WTC11 (cell line): ENCODE data around the gene SERPINE2.

Source experiments
- CREB1 ChIP-seq: sonication (generic); formaldehyde crosslinking; IDR thresholded peaks from 2 replicates; pipeline ENCODE4 v1.8.0; 2023; ENCODE audit warnings: mild to moderate bottlenecking, missing genetic modification reagents
- FOXP1 ChIP-seq: sonication (generic); formaldehyde crosslinking; IDR thresholded peaks from 2 replicates; pipeline ENCODE4 v1.8.0; 2022; ENCODE audit warnings: missing genetic modification reagents, mild to moderate bottlenecking, moderate library complexity, borderline replicate concordance
- MXD4 ChIP-seq: fragments of 250-450 bp; sonication (Bioruptor Pico); IDR thresholded peaks from 2 replicates; pipeline ENCODE4 v1.8.0; 2021; ENCODE audit warnings: mild to moderate bottlenecking, moderate library complexity, borderline replicate concordance
- NFYB ChIP-seq: sonication (generic); formaldehyde crosslinking; conservative IDR thresholded peaks from 2 replicates; pipeline ENCODE4 v1.8.0; 2022; ENCODE audit warnings: low read depth, missing genetic modification reagents
- TF ChIP-seq, protein P1 (sequence below): fragments of 200-600 bp; IDR thresholded peaks from 2 replicates; pipeline ENCODE4 v1.8.0; 2022; ENCODE audit warnings: antibody characterized with exemption
- TF ChIP-seq, protein P2 (sequence below): sonication (generic); formaldehyde crosslinking; conservative IDR thresholded peaks from 2 replicates; pipeline ENCODE4 v1.8.1; 2022; ENCODE audit warnings: mild to moderate bottlenecking, missing genetic modification reagents
- TF ChIP-seq, protein P3 (sequence below): fragments of 250-450 bp; sonication (Bioruptor Pico); IDR thresholded peaks from 2 replicates; pipeline ENCODE4 v1.9.0; 2021; ENCODE audit warnings: mild to moderate bottlenecking, borderline replicate concordance
- TF ChIP-seq, protein P4 (sequence below): sonication (generic); formaldehyde crosslinking; conservative IDR thresholded peaks from 2 replicates; pipeline ENCODE4 v1.8.1; 2023; ENCODE audit warnings: mild to moderate bottlenecking, low read depth, missing genetic modification reagents, moderate library complexity
- TF ChIP-seq, protein P5 (sequence below): sonication (generic); formaldehyde crosslinking; IDR thresholded peaks from 2 replicates; pipeline ENCODE4 v1.8.1; 2023; ENCODE audit warnings: mild to moderate bottlenecking, missing genetic modification reagents, borderline replicate concordance
- TF ChIP-seq, protein P6 (sequence below): sonication (generic); formaldehyde crosslinking; IDR thresholded peaks from 2 replicates; pipeline ENCODE4 v1.8.1; 2022; ENCODE audit warnings: low read depth, missing genetic modification reagents, borderline replicate concordance
- TF ChIP-seq, protein P7 (sequence below): sonication (generic); formaldehyde crosslinking; IDR thresholded peaks from 2 replicates; pipeline ENCODE4 v1.8.1; 2023; ENCODE audit warnings: mild to moderate bottlenecking, missing genetic modification reagents, moderate library complexity

DNA sequence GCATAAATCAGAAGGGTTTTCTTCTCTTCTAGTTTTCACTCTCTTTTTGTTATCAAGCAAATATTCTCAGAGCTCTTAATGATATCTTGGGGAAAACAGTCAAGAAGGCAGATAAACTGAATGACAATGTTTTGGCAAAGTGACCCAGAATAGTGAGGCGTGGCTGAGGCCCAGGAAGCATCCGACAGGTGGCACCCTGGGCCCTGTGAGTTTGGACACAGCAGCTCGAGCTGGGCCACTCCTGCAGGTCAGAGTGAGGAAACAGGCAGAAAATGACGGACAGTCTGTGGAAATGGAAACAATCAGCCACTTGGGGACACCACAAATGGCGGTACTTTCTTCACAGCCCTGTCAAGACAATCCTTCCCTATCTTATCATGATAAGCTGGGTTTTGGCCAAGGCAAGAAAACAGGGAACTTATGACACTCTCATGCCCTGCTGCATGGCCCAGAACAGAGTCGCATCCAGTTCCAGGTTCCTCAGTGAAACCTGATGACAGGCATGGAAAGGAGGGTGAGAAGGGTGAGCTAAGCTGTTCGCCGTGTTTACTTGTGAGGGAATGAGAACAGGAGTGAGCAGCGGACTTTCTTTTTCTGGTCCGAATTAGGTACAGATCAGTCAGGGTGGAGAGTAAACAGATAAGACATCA, 49.8 kb downstream of the SERPINE2 start:
- TF ChIP-seq, protein P1, sequence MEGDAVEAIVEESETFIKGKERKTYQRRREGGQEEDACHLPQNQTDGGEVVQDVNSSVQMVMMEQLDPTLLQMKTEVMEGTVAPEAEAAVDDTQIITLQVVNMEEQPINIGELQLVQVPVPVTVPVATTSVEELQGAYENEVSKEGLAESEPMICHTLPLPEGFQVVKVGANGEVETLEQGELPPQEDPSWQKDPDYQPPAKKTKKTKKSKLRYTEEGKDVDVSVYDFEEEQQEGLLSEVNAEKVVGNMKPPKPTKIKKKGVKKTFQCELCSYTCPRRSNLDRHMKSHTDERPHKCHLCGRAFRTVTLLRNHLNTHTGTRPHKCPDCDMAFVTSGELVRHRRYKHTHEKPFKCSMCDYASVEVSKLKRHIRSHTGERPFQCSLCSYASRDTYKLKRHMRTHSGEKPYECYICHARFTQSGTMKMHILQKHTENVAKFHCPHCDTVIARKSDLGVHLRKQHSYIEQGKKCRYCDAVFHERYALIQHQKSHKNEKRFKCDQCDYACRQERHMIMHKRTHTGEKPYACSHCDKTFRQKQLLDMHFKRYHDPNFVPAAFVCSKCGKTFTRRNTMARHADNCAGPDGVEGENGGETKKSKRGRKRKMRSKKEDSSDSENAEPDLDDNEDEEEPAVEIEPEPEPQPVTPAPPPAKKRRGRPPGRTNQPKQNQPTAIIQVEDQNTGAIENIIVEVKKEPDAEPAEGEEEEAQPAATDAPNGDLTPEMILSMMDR: no peak
- TF ChIP-seq, protein P2, sequence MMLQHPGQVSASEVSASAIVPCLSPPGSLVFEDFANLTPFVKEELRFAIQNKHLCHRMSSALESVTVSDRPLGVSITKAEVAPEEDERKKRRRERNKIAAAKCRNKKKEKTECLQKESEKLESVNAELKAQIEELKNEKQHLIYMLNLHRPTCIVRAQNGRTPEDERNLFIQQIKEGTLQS: no peak
- TF ChIP-seq FOXP1 (CRISPR knock-in tag): no peak
- TF ChIP-seq, protein P3, sequence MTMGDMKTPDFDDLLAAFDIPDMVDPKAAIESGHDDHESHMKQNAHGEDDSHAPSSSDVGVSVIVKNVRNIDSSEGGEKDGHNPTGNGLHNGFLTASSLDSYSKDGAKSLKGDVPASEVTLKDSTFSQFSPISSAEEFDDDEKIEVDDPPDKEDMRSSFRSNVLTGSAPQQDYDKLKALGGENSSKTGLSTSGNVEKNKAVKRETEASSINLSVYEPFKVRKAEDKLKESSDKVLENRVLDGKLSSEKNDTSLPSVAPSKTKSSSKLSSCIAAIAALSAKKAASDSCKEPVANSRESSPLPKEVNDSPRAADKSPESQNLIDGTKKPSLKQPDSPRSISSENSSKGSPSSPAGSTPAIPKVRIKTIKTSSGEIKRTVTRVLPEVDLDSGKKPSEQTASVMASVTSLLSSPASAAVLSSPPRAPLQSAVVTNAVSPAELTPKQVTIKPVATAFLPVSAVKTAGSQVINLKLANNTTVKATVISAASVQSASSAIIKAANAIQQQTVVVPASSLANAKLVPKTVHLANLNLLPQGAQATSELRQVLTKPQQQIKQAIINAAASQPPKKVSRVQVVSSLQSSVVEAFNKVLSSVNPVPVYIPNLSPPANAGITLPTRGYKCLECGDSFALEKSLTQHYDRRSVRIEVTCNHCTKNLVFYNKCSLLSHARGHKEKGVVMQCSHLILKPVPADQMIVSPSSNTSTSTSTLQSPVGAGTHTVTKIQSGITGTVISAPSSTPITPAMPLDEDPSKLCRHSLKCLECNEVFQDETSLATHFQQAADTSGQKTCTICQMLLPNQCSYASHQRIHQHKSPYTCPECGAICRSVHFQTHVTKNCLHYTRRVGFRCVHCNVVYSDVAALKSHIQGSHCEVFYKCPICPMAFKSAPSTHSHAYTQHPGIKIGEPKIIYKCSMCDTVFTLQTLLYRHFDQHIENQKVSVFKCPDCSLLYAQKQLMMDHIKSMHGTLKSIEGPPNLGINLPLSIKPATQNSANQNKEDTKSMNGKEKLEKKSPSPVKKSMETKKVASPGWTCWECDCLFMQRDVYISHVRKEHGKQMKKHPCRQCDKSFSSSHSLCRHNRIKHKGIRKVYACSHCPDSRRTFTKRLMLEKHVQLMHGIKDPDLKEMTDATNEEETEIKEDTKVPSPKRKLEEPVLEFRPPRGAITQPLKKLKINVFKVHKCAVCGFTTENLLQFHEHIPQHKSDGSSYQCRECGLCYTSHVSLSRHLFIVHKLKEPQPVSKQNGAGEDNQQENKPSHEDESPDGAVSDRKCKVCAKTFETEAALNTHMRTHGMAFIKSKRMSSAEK (CRISPR knock-in tag): no peak
- TF ChIP-seq CREB1 (CRISPR knock-in tag): no peak
- TF ChIP-seq NFYB (CRISPR knock-in tag): no peak
- TF ChIP-seq, protein P4, sequence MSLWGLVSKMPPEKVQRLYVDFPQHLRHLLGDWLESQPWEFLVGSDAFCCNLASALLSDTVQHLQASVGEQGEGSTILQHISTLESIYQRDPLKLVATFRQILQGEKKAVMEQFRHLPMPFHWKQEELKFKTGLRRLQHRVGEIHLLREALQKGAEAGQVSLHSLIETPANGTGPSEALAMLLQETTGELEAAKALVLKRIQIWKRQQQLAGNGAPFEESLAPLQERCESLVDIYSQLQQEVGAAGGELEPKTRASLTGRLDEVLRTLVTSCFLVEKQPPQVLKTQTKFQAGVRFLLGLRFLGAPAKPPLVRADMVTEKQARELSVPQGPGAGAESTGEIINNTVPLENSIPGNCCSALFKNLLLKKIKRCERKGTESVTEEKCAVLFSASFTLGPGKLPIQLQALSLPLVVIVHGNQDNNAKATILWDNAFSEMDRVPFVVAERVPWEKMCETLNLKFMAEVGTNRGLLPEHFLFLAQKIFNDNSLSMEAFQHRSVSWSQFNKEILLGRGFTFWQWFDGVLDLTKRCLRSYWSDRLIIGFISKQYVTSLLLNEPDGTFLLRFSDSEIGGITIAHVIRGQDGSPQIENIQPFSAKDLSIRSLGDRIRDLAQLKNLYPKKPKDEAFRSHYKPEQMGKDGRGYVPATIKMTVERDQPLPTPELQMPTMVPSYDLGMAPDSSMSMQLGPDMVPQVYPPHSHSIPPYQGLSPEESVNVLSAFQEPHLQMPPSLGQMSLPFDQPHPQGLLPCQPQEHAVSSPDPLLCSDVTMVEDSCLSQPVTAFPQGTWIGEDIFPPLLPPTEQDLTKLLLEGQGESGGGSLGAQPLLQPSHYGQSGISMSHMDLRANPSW: no peak
- TF ChIP-seq, protein P5, sequence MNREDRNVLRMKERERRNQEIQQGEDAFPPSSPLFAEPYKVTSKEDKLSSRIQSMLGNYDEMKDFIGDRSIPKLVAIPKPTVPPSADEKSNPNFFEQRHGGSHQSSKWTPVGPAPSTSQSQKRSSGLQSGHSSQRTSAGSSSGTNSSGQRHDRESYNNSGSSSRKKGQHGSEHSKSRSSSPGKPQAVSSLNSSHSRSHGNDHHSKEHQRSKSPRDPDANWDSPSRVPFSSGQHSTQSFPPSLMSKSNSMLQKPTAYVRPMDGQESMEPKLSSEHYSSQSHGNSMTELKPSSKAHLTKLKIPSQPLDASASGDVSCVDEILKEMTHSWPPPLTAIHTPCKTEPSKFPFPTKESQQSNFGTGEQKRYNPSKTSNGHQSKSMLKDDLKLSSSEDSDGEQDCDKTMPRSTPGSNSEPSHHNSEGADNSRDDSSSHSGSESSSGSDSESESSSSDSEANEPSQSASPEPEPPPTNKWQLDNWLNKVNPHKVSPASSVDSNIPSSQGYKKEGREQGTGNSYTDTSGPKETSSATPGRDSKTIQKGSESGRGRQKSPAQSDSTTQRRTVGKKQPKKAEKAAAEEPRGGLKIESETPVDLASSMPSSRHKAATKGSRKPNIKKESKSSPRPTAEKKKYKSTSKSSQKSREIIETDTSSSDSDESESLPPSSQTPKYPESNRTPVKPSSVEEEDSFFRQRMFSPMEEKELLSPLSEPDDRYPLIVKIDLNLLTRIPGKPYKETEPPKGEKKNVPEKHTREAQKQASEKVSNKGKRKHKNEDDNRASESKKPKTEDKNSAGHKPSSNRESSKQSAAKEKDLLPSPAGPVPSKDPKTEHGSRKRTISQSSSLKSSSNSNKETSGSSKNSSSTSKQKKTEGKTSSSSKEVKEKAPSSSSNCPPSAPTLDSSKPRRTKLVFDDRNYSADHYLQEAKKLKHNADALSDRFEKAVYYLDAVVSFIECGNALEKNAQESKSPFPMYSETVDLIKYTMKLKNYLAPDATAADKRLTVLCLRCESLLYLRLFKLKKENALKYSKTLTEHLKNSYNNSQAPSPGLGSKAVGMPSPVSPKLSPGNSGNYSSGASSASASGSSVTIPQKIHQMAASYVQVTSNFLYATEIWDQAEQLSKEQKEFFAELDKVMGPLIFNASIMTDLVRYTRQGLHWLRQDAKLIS (CRISPR knock-in tag): no peak
- TF ChIP-seq, protein P6, sequence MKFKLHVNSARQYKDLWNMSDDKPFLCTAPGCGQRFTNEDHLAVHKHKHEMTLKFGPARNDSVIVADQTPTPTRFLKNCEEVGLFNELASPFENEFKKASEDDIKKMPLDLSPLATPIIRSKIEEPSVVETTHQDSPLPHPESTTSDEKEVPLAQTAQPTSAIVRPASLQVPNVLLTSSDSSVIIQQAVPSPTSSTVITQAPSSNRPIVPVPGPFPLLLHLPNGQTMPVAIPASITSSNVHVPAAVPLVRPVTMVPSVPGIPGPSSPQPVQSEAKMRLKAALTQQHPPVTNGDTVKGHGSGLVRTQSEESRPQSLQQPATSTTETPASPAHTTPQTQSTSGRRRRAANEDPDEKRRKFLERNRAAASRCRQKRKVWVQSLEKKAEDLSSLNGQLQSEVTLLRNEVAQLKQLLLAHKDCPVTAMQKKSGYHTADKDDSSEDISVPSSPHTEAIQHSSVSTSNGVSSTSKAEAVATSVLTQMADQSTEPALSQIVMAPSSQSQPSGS (CRISPR knock-in tag): no peak
- TF ChIP-seq, protein P7, sequence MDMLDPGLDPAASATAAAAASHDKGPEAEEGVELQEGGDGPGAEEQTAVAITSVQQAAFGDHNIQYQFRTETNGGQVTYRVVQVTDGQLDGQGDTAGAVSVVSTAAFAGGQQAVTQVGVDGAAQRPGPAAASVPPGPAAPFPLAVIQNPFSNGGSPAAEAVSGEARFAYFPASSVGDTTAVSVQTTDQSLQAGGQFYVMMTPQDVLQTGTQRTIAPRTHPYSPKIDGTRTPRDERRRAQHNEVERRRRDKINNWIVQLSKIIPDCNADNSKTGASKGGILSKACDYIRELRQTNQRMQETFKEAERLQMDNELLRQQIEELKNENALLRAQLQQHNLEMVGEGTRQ (CRISPR knock-in tag): no peak
- no peak for TF ChIP-seq MXD4 (CRISPR knock-in tag)
